GM21825 (cell line): ENCODE measurements around the gene ARPC1A.
"Not testable (repeated sequence)": the region's sequence is repeated elsewhere in the genome, so short reads cannot be mapped to it uniquely, and the experiment has no call there.

ENCODE experiments used
- ATAC-seq: cut with Tn5 transposase; IDR thresholded peaks from one replicate; pipeline ENCODE4 v1.9.1; 2021; ENCODE audit warnings: mild to moderate bottlenecking, moderate library complexity; ENCODE audit not compliant: unreplicated experiment

ARPC1A gene

DNA sequence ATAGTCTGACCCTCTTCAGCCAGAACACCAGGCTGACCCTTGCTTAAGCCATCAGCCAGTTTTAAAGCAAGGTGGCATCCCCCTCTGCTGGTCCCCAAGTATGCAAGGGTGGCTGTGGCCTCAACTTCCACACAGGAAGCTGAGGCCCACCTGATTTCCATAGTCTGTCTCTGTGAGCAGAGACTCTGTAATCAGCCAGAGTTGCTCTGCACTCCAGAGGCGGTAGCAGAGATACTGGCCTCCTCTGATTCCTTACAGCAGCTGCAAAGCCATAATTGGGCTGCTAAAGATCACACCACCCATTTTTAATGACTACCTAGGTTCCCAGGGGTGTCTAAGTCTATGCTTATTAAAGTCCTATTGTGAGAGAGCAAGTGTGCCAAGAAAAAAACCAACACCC, 80.9 kb downstream of the ARPC1A start:
- ATAC-seq: no peak

DNA sequence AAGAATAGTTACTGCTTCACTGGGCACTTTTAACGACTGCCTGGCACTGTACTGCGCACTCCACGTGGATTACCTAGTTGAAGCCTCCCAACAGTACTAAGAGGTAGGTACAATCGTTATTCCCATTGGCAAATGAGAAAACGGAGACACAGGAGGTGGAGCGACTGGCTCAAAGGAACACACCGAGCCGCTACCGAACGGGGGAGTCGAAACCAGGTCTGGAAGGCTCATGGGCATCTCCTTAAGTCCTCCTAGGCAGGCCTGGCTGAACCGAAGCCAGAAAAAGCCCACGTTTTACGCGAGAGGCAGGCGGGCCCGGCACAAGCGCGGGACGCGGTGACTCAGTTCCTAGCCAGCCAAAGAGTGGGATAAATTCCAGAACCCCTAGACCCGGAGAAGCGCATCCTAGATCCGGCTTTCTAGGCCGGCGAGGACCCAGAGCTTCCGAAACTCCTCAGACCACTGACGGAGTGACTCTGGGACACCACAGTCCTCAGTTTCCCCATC, 82.2 kb downstream of the ARPC1A start:
- ATAC-seq: peak; percentile 10

- ATAC-seq: peak; percentile 71
Measured at GRCh38 chr7:99408379-99409191, 82.9 kb downstream of the ARPC1A start, which contains the start of the genes BUD31 and PDAP1. BUD31 (plus strand) TSS chr7:99408969; CDS start chr7:99411093, 2,124 bp downstream. PDAP1 (minus strand) TSS chr7:99408597; CDS start chr7:99408548, 49 bp downstream.

DNA sequence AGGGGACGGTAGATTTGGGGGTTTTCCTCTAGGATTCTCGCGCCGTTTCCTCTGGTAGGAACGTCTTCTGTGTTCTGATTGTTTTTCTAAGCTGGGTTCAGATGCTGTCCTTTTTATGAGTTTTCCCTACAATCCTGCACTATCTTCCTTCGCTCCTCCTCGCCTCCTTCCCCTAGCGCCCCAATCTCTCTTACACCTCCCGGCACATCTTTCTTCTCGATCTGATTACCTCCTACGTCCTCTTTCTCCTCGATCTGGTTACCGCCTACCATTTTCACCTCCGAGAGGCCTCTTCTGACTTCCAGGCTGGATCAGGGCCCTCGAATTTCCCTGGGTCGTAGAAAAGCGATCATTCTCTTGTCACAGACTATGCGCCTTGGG, 83.5 kb downstream of the ARPC1A start:
- no peak for ATAC-seq

DNA sequence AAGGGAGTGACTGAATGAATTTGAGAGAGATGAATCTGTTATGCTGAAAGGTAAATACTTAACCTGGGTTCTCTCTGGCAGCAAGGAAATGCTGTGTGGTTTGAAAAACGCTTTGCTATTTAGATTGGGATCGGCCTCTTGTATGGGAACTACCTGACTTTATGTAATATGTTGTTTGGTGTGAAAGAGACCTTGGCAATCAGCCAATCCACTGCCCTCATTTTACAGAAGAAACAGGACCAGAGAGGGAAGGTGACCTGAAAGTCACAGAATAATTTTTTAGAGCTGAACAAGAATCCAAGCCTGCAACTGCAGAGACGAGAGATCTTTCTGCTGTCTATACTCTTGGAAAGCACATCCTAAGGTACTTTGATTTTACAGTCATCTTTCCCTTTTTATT, 84.1 kb downstream of the ARPC1A start:
- ATAC-seq: no peak

DNA sequence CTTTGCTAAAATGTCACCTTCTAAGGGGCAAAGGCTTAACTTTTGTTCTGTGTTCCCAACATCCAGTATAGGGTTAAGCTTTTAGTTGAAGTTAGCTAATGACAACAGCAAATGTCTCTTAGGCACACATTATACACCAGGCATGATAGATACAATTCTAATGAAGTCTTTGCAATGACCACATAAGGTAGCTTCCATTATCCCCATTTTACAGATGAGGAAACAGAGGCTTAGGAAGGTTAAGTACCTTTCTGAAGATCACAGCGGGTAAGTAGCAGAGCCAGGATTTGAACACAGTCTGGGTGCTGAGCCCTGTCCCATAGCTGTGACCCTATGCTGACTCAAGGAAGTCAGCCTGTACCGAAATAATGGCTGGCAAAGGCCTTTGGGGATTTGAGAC, 84.9 kb downstream of the ARPC1A start:
- no peak for ATAC-seq

- not testable (repeated sequence) for ATAC-seq
Measured at GRCh38 chr7:99415513-99416127, 89.9 kb downstream of the ARPC1A start.
